ENCODE measurements around the gene IGFALS.
"Not testable (repeated sequence)": the region's sequence is repeated elsewhere in the genome, so short reads cannot be mapped to it uniquely, and the experiment has no call there.

IGFALS gene

GRCh38 chr16:1818204-1818872, 24.8 kb upstream of the IGFALS start:
- H3K4me3 ChIP-seq (ENCODE audit: low read depth, low read length), result no peak overlapping the region

- H3K4me3 ChIP-seq (ENCODE audit: low read depth, low read length), result no peak overlapping the region
Measured at GRCh38 chr16:1817716-1818115, 24.2 kb upstream of the IGFALS start.

- H3K4me3 ChIP-seq (ENCODE audit: low read depth, low read length), result no peak overlapping the region
Measured at GRCh38 chr16:1817276-1817589, 23.7 kb upstream of the IGFALS start.

- no peak overlapping the region for H3K4me3 ChIP-seq (ENCODE audit: low read depth, low read length)
Measured at GRCh38 chr16:1816396-1817275, 23.1 kb upstream of the IGFALS start.

- no peak overlapping the region for H3K4me3 ChIP-seq (ENCODE audit: low read depth, low read length)
Measured at GRCh38 chr16:1815461-1815860, 22.0 kb upstream of the IGFALS start.

GRCh38 chr16:1812732-1813163, 19.2 kb upstream of the IGFALS start:
- H3K4me3 ChIP-seq (ENCODE audit: low read depth, low read length), result no peak overlapping the region

GRCh38 chr16:1810536-1810935, 17.0 kb upstream of the IGFALS start:
- H3K4me3 ChIP-seq (ENCODE audit: low read depth, low read length), result no peak overlapping the region

GRCh38 chr16:1810106-1810505, 16.6 kb upstream of the IGFALS start:
- H3K4me3 ChIP-seq (ENCODE audit: low read depth, low read length), result no peak overlapping the region

GRCh38 chr16:1809281-1809801, 15.8 kb upstream of the IGFALS start:
- H3K4me3 ChIP-seq (ENCODE audit: low read depth, low read length), result no peak overlapping the region

- H3K4me3 ChIP-seq (ENCODE audit: low read depth, low read length), result no peak overlapping the region
Measured at GRCh38 chr16:1808691-1809090, 15.2 kb upstream of the IGFALS start.

- H3K4me3 ChIP-seq (ENCODE audit: low read depth, low read length), result no peak overlapping the region
Measured at GRCh38 chr16:1807626-1808025, 14.1 kb upstream of the IGFALS start.

- no peak overlapping the region for H3K4me3 ChIP-seq (ENCODE audit: low read depth, low read length)
Measured at GRCh38 chr16:1800701-1801100, 7.2 kb upstream of the IGFALS start.

GRCh38 chr16:1799263-1799662, 5.8 kb upstream of the IGFALS start:
- H3K4me3 ChIP-seq (ENCODE audit: low read depth, low read length), result not testable (repeated sequence)

GRCh38 chr16:1794908-1795666, 1.6 kb upstream of the IGFALS start:
- H3K4me3 ChIP-seq (ENCODE audit: low read depth, low read length), result no peak overlapping the region

- no peak overlapping the region for H3K4me3 ChIP-seq (ENCODE audit: low read depth, low read length)
Measured at GRCh38 chr16:1794221-1794871, 841 bp upstream of the IGFALS start.

- H3K4me3 ChIP-seq (ENCODE audit: low read depth, low read length), result no peak overlapping the region
Measured at GRCh38 chr16:1792836-1793577, 498 bp downstream of the IGFALS start.

GRCh38 chr16:1791943-1792812, 1.3 kb downstream of the IGFALS start:
- no peak overlapping the region for H3K4me3 ChIP-seq (ENCODE audit: low read depth, low read length)

- H3K4me3 ChIP-seq (ENCODE audit: low read depth, low read length), result no peak overlapping the region
Measured at GRCh38 chr16:1791256-1791942, 2.1 kb downstream of the IGFALS start.
